ENCODE measurements around the gene MTX3.

GRCh38 chr5:80010754-80011392 lies 19.8 kb upstream of the MTX3 start:
- TF ChIP-seq CTCF (IDR thresholded peaks at IDR 0.05), result no peak
- no peak for TF ChIP-seq EP300 (IDR thresholded peaks at IDR 0.05)
- TF ChIP-seq POLR2A (IDR thresholded peaks at IDR 0.05; ENCODE audit: low read depth), result no peak
- TF ChIP-seq POLR2AphosphoS5 (IDR thresholded peaks at IDR 0.05), result no peak
